Smooth muscle cell (in vitro differentiated cells): Measurements from ENCODE around the gene ATP2C2. TPM values are rescaled to one million over a fixed set of nuclear protein-coding genes. Genes with fewer than 3 reads are reported as not detected.
"Not testable (repeated sequence)": the region's sequence is repeated elsewhere in the genome, so short reads cannot be mapped to it uniquely, and the experiment has no call there.

ENCODE experiments used
- DNase-seq: peaks from one replicate; lab custom pipeline; 2025; ENCODE audit not compliant: unreplicated experiment; lab: John Stamatoyannopoulos, UW
- H2AFZ ChIP-seq: fragments of 200-600 bp; sonication (generic); 2 replicates; pipeline ENCODE4 v1.6.0; 2016; ENCODE audit warnings: antibody characterized with exemption, low read depth, mild to moderate bottlenecking
- H3F3A ChIP-seq: fragments of 200-600 bp; sonication (generic); 2 replicates; pipeline ENCODE4 v1.6.0; 2017; ENCODE audit warnings: antibody characterized with exemption, low read depth
- H3K27ac ChIP-seq: fragments of 200-600 bp; sonication (generic); 2 replicates; pipeline ENCODE4 v1.5.1; 2016; ENCODE audit warnings: low read depth, mild to moderate bottlenecking
- H3K27me3 ChIP-seq: fragments of 200-600 bp; sonication (generic); 2 replicates; pipeline ENCODE4 v1.6.1; 2016; ENCODE audit warnings: low read depth, mild to moderate bottlenecking
- H3K36me3 ChIP-seq: fragments of 200-600 bp; sonication (generic); 2 replicates; pipeline ENCODE4 v1.5.1; 2016; ENCODE audit warnings: low read depth
- H3K4me1 ChIP-seq: fragments of 200-600 bp; sonication (generic); 2 replicates; pipeline ENCODE4 v1.5.1; 2016; ENCODE audit warnings: low read depth
- H3K4me2 ChIP-seq: fragments of 200-600 bp; sonication (generic); 2 replicates; pipeline ENCODE4 v1.6.0; 2016; ENCODE audit warnings: mild to moderate bottlenecking
- H3K4me3 ChIP-seq: fragments of 200-600 bp; sonication (generic); 2 replicates; pipeline ENCODE4 v1.5.1; 2016; ENCODE audit warnings: mild to moderate bottlenecking
- H3K79me2 ChIP-seq: fragments of 200-600 bp; sonication (generic); 2 replicates; pipeline ENCODE4 v1.6.0; 2016; ENCODE audit warnings: low read depth, mild to moderate bottlenecking
- H3K9ac ChIP-seq: fragments of 200-600 bp; sonication (generic); 2 replicates; pipeline ENCODE4 v1.6.0; 2016; ENCODE audit warnings: low read depth
- H3K9me3 ChIP-seq: fragments of 200-600 bp; sonication (generic); replicated peaks from 2 replicates; pipeline ENCODE4 v1.5.1; 2016; ENCODE audit warnings: low read depth
- H4K20me1 ChIP-seq: fragments of 200-600 bp; sonication (generic); 2 replicates; pipeline ENCODE4 v1.6.0; 2016; ENCODE audit warnings: low read depth
- CTCF ChIP-seq: fragments of 200-600 bp; sonication (generic); IDR thresholded peaks from 2 replicates; pipeline ENCODE4 v1.5.1; 2017; ENCODE audit warnings: borderline replicate concordance, mild to moderate bottlenecking, antibody characterized with exemption; ENCODE audit not compliant: insufficient read depth, poor library complexity, severe bottlenecking
- WGBS: methylation state at CpG from one replicate; pipeline ENCODE4 v1.1.7; 2016; ENCODE audit warnings: low lambda C conversion rate; 5-methylcytosine and 5-hydroxymethylcytosine counted together
- polyA plus RNA-seq: library from polyadenylated mRNA; unstranded; fragments of >200 nt; fragmentation: Nextera tagmentation; extraction: Ambion mirVana; gene quantifications from 2 replicates; pipeline ENCODE4 v1.2.1, GENCODE V29; 2016
- total RNA-seq: library from RNA; depleted of rRNA; stranded (reverse); fragments of >200 nt; gene quantifications from 2 replicates; pipeline ENCODE4 v1.2.3, GENCODE V29; 2014

The ATP2C2 gene
- total and polyA plus RNA-seq, 2 experiments from 2014 or later: 3.1 to 4.1 TPM

- H3K36me3 ChIP-seq: no peaks in the 10 kb centered on the region
- no peaks in the 10 kb centered on the region for H3K27me3 ChIP-seq
- no peaks in the 10 kb centered on the region for H4K20me1 ChIP-seq
- TF ChIP-seq CTCF: no peak
- H3K9me3 ChIP-seq: no peaks in the 10 kb centered on the region
- 91% methylated on average over 38 of the region's 38 CpGs for WGBS
- H2AFZ ChIP-seq: no peak overlapping the region
- no peak overlapping the region for H3K4me3 ChIP-seq
- no peaks in the 10 kb centered on the region for H3K4me1 ChIP-seq
- DNase-seq: no peak
- H3K9ac ChIP-seq: no peak overlapping the region
- no peaks in the 10 kb centered on the region for H3K79me2 ChIP-seq
- no peak overlapping the region for H3K27ac ChIP-seq
- no peaks in the 10 kb centered on the region for H3F3A ChIP-seq
- H3K4me2 ChIP-seq: no peak overlapping the region
Observed at GRCh38 chr16:84449156-84450140, 81.1 kb downstream of the ATP2C2 start.

- H3K27me3 ChIP-seq: no peaks in the 10 kb centered on the region
- no peaks in the 10 kb centered on the region for H3K79me2 ChIP-seq
- no peaks in the 10 kb centered on the region for H3K9me3 ChIP-seq
- no peaks in the 10 kb centered on the region for H3K36me3 ChIP-seq
- no peak for TF ChIP-seq CTCF
- no peaks in the 10 kb centered on the region for H4K20me1 ChIP-seq
- no peak overlapping the region for H3K4me2 ChIP-seq
- H2AFZ ChIP-seq: no peak overlapping the region
- no peaks in the 10 kb centered on the region for H3K4me1 ChIP-seq
- no peak overlapping the region for H3K9ac ChIP-seq
- H3K27ac ChIP-seq: no peak overlapping the region
- H3K4me3 ChIP-seq: no peak overlapping the region
- WGBS: 90% methylated on average over 11 of the region's 11 CpGs
- H3F3A ChIP-seq: no peaks in the 10 kb centered on the region
- DNase-seq: no peak
Observed at GRCh38 chr16:84450176-84450865, 82.0 kb downstream of the ATP2C2 start.

GRCh38 chr16:84451010-84451676 lies 82.8 kb downstream of the ATP2C2 start:
- not testable (repeated sequence) for H3K27ac ChIP-seq, H3K27me3 ChIP-seq, H3K4me2 ChIP-seq, H3K9ac ChIP-seq, H2AFZ ChIP-seq, H3K9me3 ChIP-seq, DNase-seq, H3K36me3 ChIP-seq, H3K4me1 ChIP-seq, H4K20me1 ChIP-seq, H3F3A ChIP-seq, H3K79me2 ChIP-seq, H3K4me3 ChIP-seq
- WGBS: 91% methylated on average over 9 of the region's 9 CpGs

- Histone ChIP-seq H3K79me2 (no peaks in the 10 kb centered on the region), H3K9ac (no peak overlapping the region), H3F3A (no peaks in the 10 kb centered on the region), H3K27ac (no peak overlapping the region), H3K4me1 (no peaks in the 10 kb centered on the region), H3K4me3 (no peak overlapping the region), H3K27me3 (no peaks in the 10 kb centered on the region), H3K9me3 (no peaks in the 10 kb centered on the region), H4K20me1 (no peaks in the 10 kb centered on the region), H3K4me2 (no peak overlapping the region), H3K36me3 (no peaks in the 10 kb centered on the region), H2AFZ (no peak overlapping the region)
- no peak for DNase-seq
- WGBS: 95% methylated on average over 14 of the region's 17 CpGs
- TF ChIP-seq CTCF: no peak
Observed at GRCh38 chr16:84451781-84452180, 83.4 kb downstream of the ATP2C2 start.
